Panc1 (cell line): ENCODE results near the gene STARD5. TPM values are rescaled to one million over a fixed set of nuclear protein-coding genes. Genes with fewer than 3 reads are reported as not detected.

Experiments used
- ATAC-seq: fragments of 200-7000 bp; cut with Tn5 transposase; 2 replicates; pipeline ENCODE4 v1.9.1; 2020; ENCODE audit warnings: mild to moderate bottlenecking, moderate library complexity
- BruUV-seq: library from RNA; stranded (reverse); fragments of 400-500 nt; replicated peaks from 2 replicates; lab custom pipeline; 2021; lab: Mats Ljungman, UMichigan
- CTCF ChIA-PET: fragments of 300-600 bp; sonication (Branson Sonifier 250); formaldehyde crosslinking; loops from one replicate; lab custom pipeline; 2022; ENCODE audit warnings: antibody characterized with exemption; lab: Charles Lee
- POLR2A ChIA-PET: fragments of 300-600 bp; sonication (Branson Sonifier 250); formaldehyde crosslinking; loops from one replicate; lab custom pipeline; 2022; ENCODE audit warnings: antibody characterized with exemption; lab: Charles Lee
- DNase-seq: peaks from one replicate; pipeline ENCODE4 v3.0.0-alpha.2; 2010; ENCODE audit warnings: low read depth, low spot score
- H3K27ac ChIP-seq: 2 replicates; pipeline ENCODE4 v1.5.1; 2011; ENCODE audit warnings: mild to moderate bottlenecking, low read length, inconsistent platforms
- H3K27me3 ChIP-seq: fragments of 200-500 bp; sonication (Bioruptor generic); 2 replicates; pipeline ENCODE4 v1.6.0; 2014; ENCODE audit warnings: low read length, inconsistent platforms; ENCODE audit not compliant: control insufficient read depth, insufficient read depth
- H3K36me3 ChIP-seq: fragments of 200-500 bp; sonication (Bioruptor generic); 2 replicates; pipeline ENCODE4 v1.5.1; 2014; ENCODE audit warnings: inconsistent platforms, mild to moderate bottlenecking, low read length, moderate library complexity; ENCODE audit not compliant: control insufficient read depth, insufficient read depth
- H3K4me1 ChIP-seq: 2 replicates; pipeline ENCODE4 v1.5.1; 2011; ENCODE audit warnings: inconsistent platforms, mild to moderate bottlenecking, low read length, moderate library complexity; ENCODE audit not compliant: control insufficient read depth, insufficient read depth
- H3K4me3 ChIP-seq, 2 experiments: 2 replicates each; pipeline ENCODE4 v1.5.1; 2011 to 2012; ENCODE audit warnings: low read depth in 2 of 2, low read length in 2 of 2, mild to moderate bottlenecking in 2 of 2, inconsistent platforms in 1 of 2, moderate library complexity in 1 of 2
- H3K9me3 ChIP-seq: fragments of 200-500 bp; sonication (Bioruptor generic); 2 replicates; pipeline ENCODE4 v1.5.1; 2014; ENCODE audit warnings: low read depth, mild to moderate bottlenecking, inconsistent platforms, low read length, moderate library complexity; ENCODE audit not compliant: control insufficient read depth, insufficient read depth
- CTCF ChIP-seq: fragments of 450-650 bp; IDR thresholded peaks from 2 replicates; pipeline ENCODE4 v1.5.1; 2017; ENCODE audit warnings: mild to moderate bottlenecking
- POLR2AphosphoS5 ChIP-seq: IDR thresholded peaks from 2 replicates; pipeline ENCODE4 v1.6.1; 2012; ENCODE audit warnings: mild to moderate bottlenecking, low read depth, low read length, moderate library complexity
- REST ChIP-seq, 2 experiments: IDR thresholded peaks; 2 replicates each; pipeline ENCODE4 v1.6.1; 2011 to 2012; ENCODE audit warnings: low read depth in 2 of 2, control low read depth in 1 of 2, low read length in 1 of 2, mild to moderate bottlenecking in 1 of 2, moderate library complexity in 1 of 2; ENCODE audit not compliant: insufficient read depth in 1 of 2
- SIN3A ChIP-seq: IDR thresholded peaks from 2 replicates; pipeline ENCODE4 v1.6.1; 2012; ENCODE audit warnings: low read depth, mild to moderate bottlenecking, low read length, moderate library complexity, borderline replicate concordance; ENCODE audit not compliant: insufficient read depth
- TCF7L2 ChIP-seq: IDR thresholded peaks from 2 replicates; pipeline ENCODE4 v1.6.1; 2011; ENCODE audit warnings: mild to moderate bottlenecking, low read depth, low read length, inconsistent platforms
- in situ Hi-C: cut with HindIII; loops from 2 replicates; pipeline ENCODE4 v1.10.0; 2016; ENCODE audit warnings: low sequenced_read_pairs, low pct_unique_long_range_greater_than_20kb
- intact Hi-C: fragments of 100-400 bp; cut with micrococcal nuclease; formaldehyde crosslinking; loops from one replicate; pipeline ENCODE4 v1.10.0; 2022; ENCODE audit not compliant: unreplicated experiment
- total RNA-seq: library from RNA; stranded (reverse); gene quantifications from one replicate; pipeline ENCODE4 v1.2.1, GENCODE V29; 2021; ENCODE audit not compliant: unreplicated experiment

Gene STARD5
- total RNA-seq, 1 experiment from 2014 or later: 2.9 TPM

- H3K4me1 ChIP-seq: no peaks in the 10 kb centered on the region
- H3K36me3 ChIP-seq: no peaks in the 10 kb centered on the region
- no peak overlapping the region for H3K4me3 ChIP-seq
- CTCF ChIA-PET: no interaction called here
- in situ Hi-C loops: no loop called here
- H3K9me3 ChIP-seq: no peaks in the 10 kb centered on the region
- DNase-seq: no peak
- TF ChIP-seq POLR2AphosphoS5 (no peak), TCF7L2 (no peak), CTCF (no peak), REST (IDR thresholded peaks at IDR 0.05; ENCODE audit: insufficient read depth in 1 of 2, low read depth in 2 of 2, low read length in 1 of 2) (no peak), SIN3A (no peak)
- intact Hi-C loops: no loop called here
- POLR2A ChIA-PET: no interaction called here
- H3K27me3 ChIP-seq: peaks cover 5% of the 10 kb centered on the region
- H3K27ac ChIP-seq: no peak overlapping the region
- BruUV-seq: no TSS peak
- ATAC-seq: no peak
Measured at GRCh38 chr15:81296186-81296585, 27.8 kb downstream of the STARD5 start.

GRCh38 chr15:81295486-81296121 is 28.3 kb downstream of the STARD5 start:
- Histone ChIP-seq H3K9me3 (no peaks in the 10 kb centered on the region), H3K4me3 (no peak overlapping the region), H3K36me3 (no peaks in the 10 kb centered on the region), H3K27me3 (peaks cover 6% of the 10 kb centered on the region), H3K4me1 (no peaks in the 10 kb centered on the region), H3K27ac (no peak overlapping the region)
- no TSS peak for BruUV-seq
- DNase-seq: no peak
- no peak for ATAC-seq
- TF ChIP-seq CTCF: no peak
- TF ChIP-seq REST (IDR thresholded peaks at IDR 0.05; ENCODE audit: insufficient read depth in 1 of 2, low read depth in 2 of 2, low read length in 1 of 2): no peak
- no peak for TF ChIP-seq SIN3A
- TF ChIP-seq TCF7L2: no peak
- no peak for TF ChIP-seq POLR2AphosphoS5
- ChIA-PET POLR2A (no interaction called here), CTCF (no interaction called here)
- in situ Hi-C loops: no loop called here
- intact Hi-C loops: no loop called here
